Subcutaneous abdominal adipose tissue (tissue), 5 donors: Measurements from ENCODE around the gene C2orf74.
"Not testable (repeated sequence)": the region's sequence is repeated elsewhere in the genome, so short reads cannot be mapped to it uniquely, and the experiment has no call there.

Source experiments
- H3K27ac ChIP-seq: one replicate; pipeline ENCODE4 v1.7.0; 2013; ENCODE audit warnings: low read depth, mild to moderate bottlenecking, inconsistent platforms, low read length, moderate library complexity
- H3K27me3 ChIP-seq, 5 donors: one replicate each; pipeline ENCODE4 v1.7.0; 2013; ENCODE audit warnings: low read length in 5 of 5, inconsistent platforms in 1 of 5; ENCODE audit not compliant: control insufficient read depth in 5 of 5, insufficient read depth in 4 of 5
- H3K36me3 ChIP-seq, 5 donors: one replicate each; pipeline ENCODE4 v1.7.0; 2013; ENCODE audit warnings: low read length in 5 of 5; ENCODE audit not compliant: control insufficient read depth in 5 of 5, insufficient read depth in 5 of 5
- H3K4me1 ChIP-seq, 5 donors: one replicate each; pipeline ENCODE4 v1.7.0; 2013; ENCODE audit warnings: low read length in 5 of 5, mild to moderate bottlenecking in 3 of 5, moderate library complexity in 1 of 5; ENCODE audit not compliant: control insufficient read depth in 5 of 5, insufficient read depth in 5 of 5
- H3K4me3 ChIP-seq, 5 donors: one replicate each; pipeline ENCODE4 v1.7.0; 2013; ENCODE audit warnings: low read length in 5 of 5, low read depth in 1 of 5
- H3K9ac ChIP-seq, 5 donors: one replicate each; pipeline ENCODE4 v1.7.0; 2013; ENCODE audit warnings: low read length in 5 of 5, mild to moderate bottlenecking in 4 of 5, moderate library complexity in 3 of 5
- H3K9me3 ChIP-seq, 5 donors: one replicate each; pipeline ENCODE4 v1.7.0; 2013; ENCODE audit warnings: low read length in 5 of 5; ENCODE audit not compliant: control insufficient read depth in 5 of 5
- donor health status: healthy.
- donor health status: healthy.
- donor health status: healthy.
- donor health status: healthy.
- donor health status: healthy.

C2orf74 gene

GRCh38 chr2:61161888-61162287, at the start of gene C2orf74:
Gene C2orf74, plus strand, starts transcription at chr2:61162188. Its CDS starts 327 bp downstream, at chr2:61162515.
- peaks cover 0 to 11% (median 2%) of the 10 kb centered on the region in 5 donors for H3K9me3 ChIP-seq
- H3K27me3 ChIP-seq, result no peaks in the 10 kb centered on the region
- no peak within 1 kb of the TSS for H3K9ac ChIP-seq
- no peak within 1 kb of the TSS for H3K4me3 ChIP-seq
- H3K4me1 ChIP-seq, result no peaks in the 10 kb centered on the region
- peaks cover 9 to 62% (median 35%) of the 10 kb centered on the region in 5 donors for H3K36me3 ChIP-seq
- H3K27ac ChIP-seq, result no peak within 1 kb of the TSS

DNA sequence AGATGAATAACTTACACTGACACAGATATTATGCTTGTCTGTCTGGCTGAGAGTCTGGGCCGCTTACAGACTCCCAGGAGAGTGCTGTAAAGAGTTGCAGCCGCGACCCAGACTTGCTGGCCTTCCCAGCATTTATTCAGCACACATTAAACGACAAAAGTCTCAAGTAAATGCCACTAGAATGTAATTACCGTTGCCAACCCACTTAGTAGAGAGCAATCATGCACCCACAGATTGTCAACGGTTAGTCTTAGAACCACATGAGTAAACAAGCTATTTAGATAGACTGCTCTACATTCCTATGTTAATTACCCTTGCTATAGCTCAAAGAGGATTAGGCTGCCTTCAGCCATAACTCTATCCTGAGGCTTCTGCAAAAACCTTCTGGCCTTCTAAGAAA, 47.8 kb upstream of the C2orf74 start:
- Histone ChIP-seq H3K9me3 (no peaks in the 10 kb centered on the region), H3K9ac (no peak overlapping the region), H3K36me3 (peaks cover 32 to 54% (median 41%) of the 10 kb centered on the region in 5 donors), H3K27ac (no peak overlapping the region), H3K27me3 (no peaks in the 10 kb centered on the region), H3K4me1 (no peaks in the 10 kb centered on the region), H3K4me3 (no peak overlapping the region)

GRCh38 chr2:61116302-61116701, 45.7 kb upstream of the C2orf74 start:
- H3K4me3 ChIP-seq, result no peak overlapping the region
- H3K27ac ChIP-seq, result no peak overlapping the region
- no peaks in the 10 kb centered on the region for H3K9me3 ChIP-seq
- peaks cover 38 to 59% (median 46%) of the 10 kb centered on the region in 5 donors for H3K36me3 ChIP-seq
- H3K27me3 ChIP-seq, result no peaks in the 10 kb centered on the region
- no peak overlapping the region for H3K9ac ChIP-seq
- H3K4me1 ChIP-seq, result no peaks in the 10 kb centered on the region

DNA sequence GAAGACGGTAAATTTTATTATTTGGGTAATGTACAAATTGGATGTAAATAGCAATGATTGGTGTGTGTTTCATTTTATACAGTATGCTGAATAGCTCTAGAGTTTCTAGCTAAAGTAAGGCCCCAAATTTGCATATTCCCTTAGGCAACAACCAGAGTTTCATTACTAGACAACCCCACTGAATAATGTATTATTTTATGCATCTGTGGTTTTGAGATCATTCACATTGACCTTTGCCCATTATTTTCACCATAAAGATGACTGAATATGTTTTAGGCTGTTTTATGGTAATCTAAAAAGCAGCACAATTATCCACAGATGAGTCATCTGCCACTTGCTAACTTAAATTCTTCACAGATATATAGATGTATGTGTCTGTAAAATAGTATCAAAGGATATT, 44.5 kb upstream of the C2orf74 start:
- H3K9ac ChIP-seq, result no peak overlapping the region
- H3K9me3 ChIP-seq, result no peaks in the 10 kb centered on the region
- peaks cover 37 to 57% (median 44%) of the 10 kb centered on the region in 5 donors for H3K36me3 ChIP-seq
- H3K27ac ChIP-seq, result no peak overlapping the region
- no peaks in the 10 kb centered on the region for H3K27me3 ChIP-seq
- H3K4me1 ChIP-seq, result no peaks in the 10 kb centered on the region
- H3K4me3 ChIP-seq, result no peak overlapping the region

DNA sequence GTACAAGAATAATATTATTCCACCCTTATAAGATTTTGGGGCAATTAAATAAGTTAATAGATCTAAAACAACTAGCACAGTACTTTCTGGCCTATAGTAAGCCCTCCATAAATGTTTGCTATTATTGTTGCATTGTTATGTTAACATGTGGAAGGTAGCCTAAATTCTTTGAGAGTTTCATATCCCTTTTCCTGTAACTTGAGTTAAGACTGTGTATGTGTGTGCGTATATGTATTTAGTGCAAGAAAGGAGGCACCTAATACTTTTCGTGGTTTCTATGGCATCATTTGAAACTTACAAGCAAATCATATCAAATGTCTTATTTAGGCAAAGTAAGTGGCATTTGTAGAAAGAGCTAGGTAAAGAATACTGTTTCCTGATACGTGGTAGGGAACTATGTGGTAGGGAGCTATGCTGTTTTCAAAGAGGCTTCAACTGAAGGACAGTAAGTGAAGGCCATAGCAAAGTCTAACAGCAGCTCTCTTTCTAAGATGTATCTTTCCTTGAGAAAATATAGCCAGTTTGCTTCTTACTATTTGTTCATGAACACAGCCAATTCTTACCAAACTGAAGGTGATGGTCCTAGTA, 36.8 kb upstream of the C2orf74 start:
- Histone ChIP-seq H3K27ac (no peak overlapping the region), H3K36me3 (peaks cover 2 to 20% (median 12%) of the 10 kb centered on the region in 5 donors), H3K27me3 (no peaks in the 10 kb centered on the region), H3K9me3 (no peaks in the 10 kb centered on the region), H3K4me1 (no peaks in the 10 kb centered on the region), H3K9ac (no peak overlapping the region), H3K4me3 (no peak overlapping the region)

DNA sequence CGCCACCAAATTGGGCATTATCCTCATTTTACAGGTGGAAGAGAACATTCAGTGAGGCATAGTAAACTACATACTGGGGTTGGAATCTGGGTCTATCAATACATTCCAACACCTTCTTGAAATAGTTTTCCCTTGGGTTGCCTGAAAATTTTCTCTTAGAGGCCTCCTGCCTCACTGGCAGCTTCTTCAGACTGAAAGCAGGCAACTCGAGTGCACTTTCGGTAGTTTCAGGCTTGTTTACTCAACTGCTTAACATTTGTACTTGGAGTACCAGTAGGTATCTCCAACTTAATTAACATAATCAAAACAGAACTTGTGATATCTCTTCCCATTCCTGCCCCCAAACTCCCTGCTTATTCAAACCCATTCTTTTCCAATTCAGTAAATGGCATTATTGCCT, 36.2 kb upstream of the C2orf74 start:
- no peak overlapping the region for H3K27ac ChIP-seq
- no peaks in the 10 kb centered on the region for H3K4me1 ChIP-seq
- H3K9ac ChIP-seq, result no peak overlapping the region
- H3K9me3 ChIP-seq, result no peaks in the 10 kb centered on the region
- H3K36me3 ChIP-seq, result peaks cover 0 to 18% (median 6%) of the 10 kb centered on the region in 5 donors
- no peak overlapping the region for H3K4me3 ChIP-seq
- no peaks in the 10 kb centered on the region for H3K27me3 ChIP-seq

DNA sequence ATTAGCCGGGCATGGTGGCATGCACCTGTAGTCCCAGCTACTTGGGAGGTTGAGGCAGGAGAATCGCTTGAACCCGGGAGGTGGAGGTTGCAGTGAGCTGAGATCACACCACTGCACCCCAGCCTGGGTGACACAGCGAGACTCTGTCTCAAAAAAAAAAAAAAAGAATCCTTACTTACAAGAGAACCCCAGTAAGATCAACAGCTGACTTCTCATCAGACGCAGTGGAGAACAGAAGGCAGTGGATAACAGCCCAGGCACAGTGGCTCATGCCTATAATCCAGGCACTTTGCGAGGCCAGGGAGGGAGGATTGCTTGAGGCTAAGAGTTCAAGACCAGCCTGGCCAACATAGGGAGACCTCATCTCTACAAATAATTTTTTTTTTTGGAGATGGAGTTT, 33.9 kb upstream of the C2orf74 start:
- H3K36me3 ChIP-seq, H3K4me1 ChIP-seq, H3K9ac ChIP-seq, H3K27ac ChIP-seq, H3K4me3 ChIP-seq, H3K27me3 ChIP-seq, H3K9me3 ChIP-seq: not testable (repeated sequence)

GRCh38 chr2:61134141-61134540, 27.8 kb upstream of the C2orf74 start:
- H3K9ac ChIP-seq, result no peak overlapping the region
- no peaks in the 10 kb centered on the region for H3K36me3 ChIP-seq
- H3K27ac ChIP-seq, result no peak overlapping the region
- H3K4me1 ChIP-seq, result no peaks in the 10 kb centered on the region
- no peaks in the 10 kb centered on the region for H3K27me3 ChIP-seq
- H3K4me3 ChIP-seq, result no peak overlapping the region
- no peaks in the 10 kb centered on the region for H3K9me3 ChIP-seq

DNA sequence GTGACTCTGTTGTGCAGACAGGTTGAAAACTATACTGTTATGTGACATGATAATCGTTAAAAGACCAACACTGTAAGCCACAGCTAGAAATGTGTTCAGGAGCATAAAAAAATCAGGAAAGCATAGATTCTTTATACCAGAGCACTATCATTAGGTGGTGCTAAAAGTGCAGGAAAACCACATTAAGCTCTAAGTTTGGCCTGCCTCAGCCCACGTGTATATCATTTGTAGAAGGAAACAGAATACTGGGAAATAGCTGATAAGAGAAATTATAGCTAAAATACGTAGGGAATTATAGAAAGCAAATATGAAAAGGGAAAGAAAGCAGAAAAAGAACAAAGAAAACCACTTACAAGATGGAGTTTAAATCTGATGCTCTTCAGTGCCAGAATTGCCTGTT, 26.5 kb upstream of the C2orf74 start:
- H3K9ac ChIP-seq, result no peak overlapping the region

DNA sequence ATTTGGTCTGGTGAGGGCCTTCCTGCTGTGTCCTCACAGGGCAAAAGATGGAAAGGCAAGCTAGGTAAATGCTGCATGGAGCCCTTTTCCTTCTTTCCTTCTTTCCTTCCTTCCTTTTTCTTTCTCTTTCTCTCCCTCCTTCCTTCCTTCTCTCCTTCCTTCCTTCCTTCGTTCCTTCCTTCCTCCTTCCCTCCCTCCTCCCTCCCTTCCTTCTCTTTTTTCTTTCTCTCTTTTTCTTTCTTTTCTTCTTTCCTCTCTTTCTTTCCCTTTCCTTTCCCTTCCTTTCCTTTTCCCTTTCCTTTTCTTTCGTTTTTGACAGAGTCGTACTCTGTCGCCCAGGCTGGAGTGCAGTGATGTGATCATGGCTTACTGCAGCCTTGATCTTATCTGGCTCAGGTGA, 23.1 kb upstream of the C2orf74 start:
- Histone ChIP-seq H3K27me3 (no peaks in the 10 kb centered on the region), H3K4me3 (no peak overlapping the region), H3K9me3 (no peaks in the 10 kb centered on the region)

More for the DNA sequence above, 26.5 kb upstream of the C2orf74 start:
- H3K4me1 ChIP-seq, result no peaks in the 10 kb centered on the region
- H3K27me3 ChIP-seq, result no peaks in the 10 kb centered on the region
- no peak overlapping the region for H3K4me3 ChIP-seq
- H3K36me3 ChIP-seq, result no peaks in the 10 kb centered on the region
- H3K27ac ChIP-seq, result no peak overlapping the region
- H3K9me3 ChIP-seq, result no peaks in the 10 kb centered on the region

More for the DNA sequence above, 23.1 kb upstream of the C2orf74 start:
- H3K9ac ChIP-seq, result no peak overlapping the region
- H3K4me1 ChIP-seq, result no peaks in the 10 kb centered on the region
- no peaks in the 10 kb centered on the region for H3K36me3 ChIP-seq
- no peak overlapping the region for H3K27ac ChIP-seq
